ENCODE measurements around the gene SLCO3A1.

The SLCO3A1 gene

DNA sequence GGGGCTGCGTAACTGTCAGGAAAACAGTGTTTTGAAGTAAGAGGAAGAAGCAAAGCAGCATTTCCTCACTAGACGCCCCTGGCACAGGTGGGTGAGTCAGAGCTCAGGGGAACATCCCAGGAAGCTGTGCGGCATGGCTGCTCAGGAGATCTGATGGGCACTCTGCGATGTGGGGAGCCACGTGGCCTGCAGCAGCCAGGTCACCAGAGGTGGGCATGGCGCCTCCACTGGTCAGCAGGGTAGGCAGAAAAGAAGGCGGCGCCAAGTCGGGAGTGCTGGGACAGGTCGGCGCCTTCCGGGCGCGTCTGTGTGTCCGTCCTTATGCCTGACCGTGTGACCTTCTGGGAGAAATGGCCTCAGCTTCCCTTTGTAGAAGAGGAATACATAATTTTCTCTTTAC, 290.3 kb downstream of the SLCO3A1 start:
- DNase-seq, result no peak

DNA sequence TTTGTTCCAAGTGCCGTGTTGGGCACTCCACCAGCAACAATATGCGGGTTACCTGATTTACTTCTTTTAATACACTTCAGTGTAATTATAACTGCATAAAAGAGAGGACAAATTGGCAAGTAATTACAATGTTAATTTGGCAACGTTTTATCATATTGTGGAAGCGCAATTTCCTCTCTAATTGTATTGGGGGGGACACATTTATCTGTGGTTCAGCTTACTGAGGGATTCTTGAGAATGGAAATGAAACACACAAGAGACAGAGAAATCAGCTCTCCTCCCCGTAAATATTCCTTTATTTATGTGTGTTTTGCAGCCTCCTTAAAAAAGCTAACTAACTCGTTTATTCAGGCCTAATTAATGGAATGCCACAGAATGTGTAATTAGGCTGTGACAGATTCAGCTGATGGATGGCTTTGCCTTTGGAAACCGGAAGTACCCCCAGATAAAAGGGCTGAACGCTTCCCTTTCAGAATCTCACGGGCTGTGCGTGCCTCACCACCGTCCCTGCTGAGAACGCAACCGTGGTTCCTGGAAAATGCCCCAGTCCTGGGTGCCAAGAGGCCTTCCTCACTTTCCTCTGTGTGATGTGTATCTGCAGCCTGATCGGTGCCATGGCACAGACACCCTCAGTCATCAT, 293.1 kb downstream of the SLCO3A1 start:
- no peak for DNase-seq

DNA sequence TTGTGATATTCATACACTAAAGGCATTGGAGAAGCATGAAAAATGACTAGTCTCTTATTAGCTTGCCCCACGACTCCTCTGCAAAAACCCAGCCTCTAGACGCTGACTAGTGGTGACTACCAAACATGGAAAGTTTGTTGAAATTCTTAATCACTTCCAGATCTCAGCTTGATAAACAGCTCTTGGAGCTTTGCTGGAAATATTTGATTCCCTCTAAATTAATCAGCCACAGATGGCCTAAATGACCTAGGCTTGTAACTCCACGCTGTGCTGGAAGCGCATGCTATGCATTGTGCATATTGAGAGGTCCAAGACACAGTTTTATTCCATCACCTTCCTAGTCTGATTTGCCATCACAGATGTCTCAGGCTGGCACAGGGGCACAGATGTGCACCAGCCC, 295.5 kb downstream of the SLCO3A1 start:
- no peak for DNase-seq

DNA sequence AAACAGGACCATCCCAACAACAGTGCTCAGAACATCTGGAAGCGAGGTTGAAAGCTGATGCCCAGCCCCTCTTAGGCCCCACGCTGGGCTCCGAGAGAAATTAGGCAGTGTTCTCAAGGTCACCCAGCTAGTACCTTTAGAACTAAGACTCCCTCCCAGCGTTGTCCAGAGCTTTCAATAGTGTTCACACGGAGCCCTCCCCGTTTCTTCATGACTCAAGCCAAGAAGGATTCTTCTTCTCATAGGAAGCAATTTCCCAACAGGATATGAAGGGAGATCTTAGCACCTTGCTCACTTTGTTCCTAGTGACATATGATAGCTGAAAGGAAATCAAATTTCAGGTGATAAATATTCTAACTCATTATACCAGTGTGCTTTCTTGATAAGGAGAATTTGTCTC, 296.0 kb downstream of the SLCO3A1 start:
- DNase-seq, result no peak

DNA sequence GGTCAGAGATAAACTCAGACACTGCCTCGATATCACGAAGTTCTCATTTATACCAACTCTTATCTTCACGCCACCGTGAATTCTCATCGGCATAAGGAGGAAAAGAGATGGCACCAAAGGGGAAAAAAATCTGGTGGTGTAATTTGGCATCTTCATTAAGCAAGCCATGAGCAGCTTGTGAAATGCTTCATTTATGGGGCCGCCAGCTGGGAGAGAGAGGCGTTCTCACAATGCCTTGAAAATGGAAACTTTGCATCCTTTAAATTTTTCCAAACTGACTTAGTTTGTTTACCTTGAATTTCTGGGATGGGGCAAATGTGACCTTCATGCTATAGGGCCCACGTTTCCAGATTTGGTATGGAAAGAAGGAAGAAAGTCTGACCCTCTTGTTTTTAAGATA, 297.7 kb downstream of the SLCO3A1 start:
- no peak for DNase-seq

DNA sequence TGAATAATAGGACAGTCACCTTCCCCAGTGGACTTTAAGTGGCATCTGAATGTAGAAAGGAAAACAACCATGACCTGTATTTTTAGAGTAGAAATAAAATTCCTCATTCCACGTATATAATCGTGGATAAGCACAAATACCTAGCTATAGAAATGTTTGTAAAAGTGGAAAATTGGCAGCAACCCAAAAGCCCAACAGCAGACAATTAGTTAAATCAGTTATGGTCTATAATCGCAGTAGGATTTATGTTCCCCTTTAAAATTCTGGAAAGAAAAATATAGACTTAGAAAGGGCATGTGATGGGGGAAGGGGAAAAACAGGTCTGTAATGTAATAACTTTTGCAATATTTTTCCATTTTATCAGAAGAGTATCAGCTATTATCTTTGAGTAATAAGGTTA, 298.2 kb downstream of the SLCO3A1 start:
- DNase-seq, result no peak

DNA sequence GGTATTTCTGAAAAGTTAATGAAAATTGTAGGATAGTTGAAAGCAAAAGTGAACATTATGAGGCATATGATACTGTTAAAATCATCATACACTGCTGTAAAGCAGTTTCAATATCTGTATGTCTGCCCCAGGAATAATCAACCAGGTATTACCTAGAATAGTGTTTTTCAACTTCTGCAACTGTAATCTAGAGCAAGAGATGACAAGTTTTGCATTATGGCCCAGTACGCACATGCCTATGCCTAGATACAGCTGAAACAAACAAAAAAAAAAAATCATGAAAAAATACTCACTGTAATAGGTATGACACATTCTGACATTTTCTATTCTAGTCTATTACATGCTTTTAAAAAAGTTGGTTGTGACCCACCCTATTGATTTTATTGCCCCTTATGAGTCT, 299.5 kb downstream of the SLCO3A1 start:
- no peak for DNase-seq

DNA sequence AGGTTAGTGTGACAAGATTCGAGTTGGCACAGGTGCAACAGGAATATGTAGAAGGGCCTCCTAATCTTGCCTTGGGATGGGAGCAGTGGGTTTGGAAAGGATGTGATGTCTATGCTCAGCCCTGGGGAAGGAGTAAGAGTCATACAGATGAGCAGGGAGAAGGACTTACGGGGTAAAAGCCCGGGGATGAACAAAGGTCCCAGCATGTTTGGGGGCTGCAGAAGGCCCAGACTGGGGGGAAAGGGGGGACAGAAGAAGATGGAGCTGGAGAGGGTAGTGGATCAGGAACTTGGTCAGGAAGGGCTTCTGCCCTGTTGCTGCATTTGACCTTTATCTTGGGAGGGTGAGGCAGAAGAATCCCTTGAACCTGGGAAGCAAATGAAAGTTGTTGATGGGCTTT, 300.1 kb downstream of the SLCO3A1 start:
- no peak for DNase-seq

DNA sequence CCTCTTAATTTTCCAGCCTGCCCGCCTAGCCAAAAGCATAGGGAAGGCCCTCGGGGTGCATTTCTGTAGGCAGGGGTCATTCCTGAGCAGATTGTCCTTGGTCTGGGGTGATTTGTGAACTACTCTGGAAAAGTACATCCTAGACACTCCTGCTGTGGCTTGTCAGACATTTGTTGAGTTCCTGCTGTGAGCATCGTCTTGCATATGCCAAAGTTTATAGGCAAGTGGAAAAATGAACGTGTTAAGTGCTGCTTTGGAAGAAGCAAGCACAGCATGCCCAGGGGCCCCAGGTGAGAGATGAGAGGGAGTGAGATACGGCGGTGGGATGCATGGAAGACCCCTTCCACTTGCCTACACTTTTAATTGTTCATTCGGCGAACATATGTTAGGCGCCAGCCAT, 302.4 kb downstream of the SLCO3A1 start:
- DNase-seq, result no peak

DNA sequence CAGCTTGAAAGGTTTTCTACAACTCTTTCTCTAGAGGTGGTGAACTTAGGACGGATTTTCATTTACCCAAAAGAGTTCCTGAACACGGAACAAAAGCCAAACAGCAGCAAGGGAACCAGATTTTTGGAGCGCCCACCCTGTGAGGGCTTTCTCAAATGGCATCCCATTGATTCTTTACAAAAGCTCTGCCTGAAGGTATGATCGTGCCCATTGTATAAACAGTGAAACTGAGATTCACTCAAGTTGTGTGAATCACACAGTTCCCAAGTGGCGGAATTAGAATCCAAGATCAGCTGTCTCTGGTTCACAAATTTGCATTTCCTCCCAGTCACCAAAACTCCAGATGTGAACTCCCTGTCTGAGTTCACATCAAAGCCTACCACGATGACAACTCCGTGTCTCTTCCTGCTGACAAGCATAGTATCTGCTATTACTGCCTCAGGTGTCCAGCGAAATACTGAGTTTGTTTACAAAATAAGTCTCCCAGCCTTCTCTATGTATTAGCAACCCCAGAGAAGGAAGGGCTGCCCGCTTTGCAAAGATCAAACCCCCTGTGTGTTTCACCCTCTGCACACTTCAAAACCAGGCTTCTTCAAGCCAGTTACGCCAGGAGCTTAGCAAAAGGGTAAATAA, 304.3 kb downstream of the SLCO3A1 start:
- no peak for DNase-seq

DNA sequence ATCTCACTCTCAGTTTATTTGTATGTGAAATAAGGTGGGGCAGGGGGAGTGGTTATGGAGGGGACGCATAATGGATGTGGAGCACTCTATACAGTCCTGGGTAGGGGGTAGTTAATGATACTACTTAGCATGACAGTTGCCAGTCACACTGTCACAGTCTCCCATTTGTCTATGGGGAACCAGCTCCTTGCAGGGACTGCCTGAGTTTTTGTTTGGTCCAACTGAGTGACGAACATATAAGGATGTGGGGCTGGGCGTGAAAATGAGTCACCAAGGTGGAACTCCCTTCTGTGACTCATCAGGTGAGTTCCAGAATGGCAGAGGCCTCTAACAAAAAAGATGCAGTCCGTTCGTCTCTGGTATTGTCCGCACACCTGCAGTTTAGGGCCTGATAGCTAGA, 304.9 kb downstream of the SLCO3A1 start:
- no peak for DNase-seq

DNA sequence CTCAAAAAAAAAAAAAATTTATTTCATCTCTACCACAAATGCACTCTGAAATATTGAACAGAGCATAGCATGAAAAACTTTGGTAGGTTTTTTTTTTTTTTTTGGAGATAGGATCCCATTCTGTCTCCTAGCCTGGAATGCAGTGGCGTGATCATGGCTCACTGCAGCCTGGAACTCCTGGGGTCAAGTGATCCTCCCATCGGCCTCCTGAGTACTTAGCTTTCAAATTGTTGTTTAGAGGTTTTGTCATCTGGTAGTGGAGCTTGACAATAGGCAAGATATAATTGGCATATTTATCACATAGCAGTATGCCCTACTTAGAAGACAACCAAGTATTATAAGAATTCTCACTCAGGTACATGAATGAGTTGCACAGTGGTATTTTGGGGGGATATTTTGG, 306.0 kb downstream of the SLCO3A1 start:
- no peak for DNase-seq

DNA sequence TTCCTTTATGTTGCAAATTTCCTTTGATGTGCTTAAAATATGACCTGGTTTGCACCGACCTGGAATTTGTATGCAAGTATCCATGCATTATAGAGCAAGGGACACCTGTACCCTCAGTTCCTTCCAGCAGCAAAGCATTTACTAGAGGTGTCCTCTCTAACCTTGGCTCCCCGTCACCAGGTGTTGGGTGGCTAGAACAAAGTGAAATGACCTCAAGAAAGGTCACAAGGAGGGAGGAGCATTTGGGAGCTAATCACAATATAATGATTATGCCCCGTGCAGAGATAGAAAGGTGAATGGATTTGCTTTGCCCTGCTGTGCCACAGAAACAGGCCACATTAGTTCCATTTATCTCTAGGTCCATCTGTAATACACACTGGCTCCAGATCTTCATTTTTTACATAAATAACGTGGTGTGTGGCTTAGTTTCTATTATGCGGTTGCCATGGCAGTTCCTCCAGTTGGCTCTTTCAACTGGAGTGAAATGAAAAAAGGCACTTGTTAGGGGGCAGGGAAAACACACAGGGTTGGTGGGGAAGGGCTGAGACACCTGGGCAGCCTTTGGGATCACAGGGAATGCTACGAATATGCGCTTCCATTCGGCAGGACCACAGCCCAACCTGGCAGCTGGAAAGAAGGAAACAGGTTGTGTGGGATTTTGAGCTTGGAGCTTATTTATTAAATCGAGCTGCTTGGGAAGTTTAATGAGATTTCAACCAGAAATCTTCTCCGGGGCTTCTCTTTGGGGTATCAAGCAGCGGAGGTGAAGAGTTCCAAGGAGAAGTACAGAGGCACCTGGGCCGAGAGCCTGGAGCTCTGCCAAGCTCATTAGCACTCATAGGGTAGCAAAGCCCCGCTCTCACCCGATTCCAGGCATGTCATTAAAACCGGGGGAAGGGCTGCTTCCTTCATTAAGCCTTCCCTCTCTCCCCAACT, 306.7 kb downstream of the SLCO3A1 start:
- DNase-seq, result no peak

DNA sequence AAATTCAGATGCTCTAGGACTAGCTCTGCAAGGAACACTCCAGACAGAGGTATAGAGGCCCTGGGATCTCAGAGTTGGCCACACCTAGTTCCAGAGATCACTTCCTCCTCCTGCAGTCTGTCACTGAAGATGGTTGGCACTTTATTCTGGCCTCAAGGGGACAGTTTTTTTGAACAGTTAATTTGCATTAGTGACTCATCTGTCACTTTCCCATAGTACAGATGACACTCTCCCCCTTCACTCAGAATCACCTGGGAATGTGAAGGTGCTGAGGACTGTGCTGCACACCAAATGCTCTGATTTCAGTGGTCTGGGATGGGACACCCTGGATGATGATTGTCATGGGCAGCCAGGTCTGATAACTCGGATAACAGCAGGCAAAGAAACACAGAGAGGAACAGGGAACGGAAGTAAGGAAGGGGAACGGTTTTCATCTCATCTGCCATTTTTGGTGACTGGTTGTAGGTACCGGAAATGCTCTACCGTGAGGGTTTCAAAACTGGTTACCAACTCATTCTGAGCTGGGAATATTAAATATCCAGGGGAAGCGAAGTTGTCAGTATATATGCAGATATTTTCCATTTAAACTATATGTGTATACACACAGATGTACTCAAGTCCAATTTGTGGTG, 307.6 kb downstream of the SLCO3A1 start:
- no peak for DNase-seq

DNA sequence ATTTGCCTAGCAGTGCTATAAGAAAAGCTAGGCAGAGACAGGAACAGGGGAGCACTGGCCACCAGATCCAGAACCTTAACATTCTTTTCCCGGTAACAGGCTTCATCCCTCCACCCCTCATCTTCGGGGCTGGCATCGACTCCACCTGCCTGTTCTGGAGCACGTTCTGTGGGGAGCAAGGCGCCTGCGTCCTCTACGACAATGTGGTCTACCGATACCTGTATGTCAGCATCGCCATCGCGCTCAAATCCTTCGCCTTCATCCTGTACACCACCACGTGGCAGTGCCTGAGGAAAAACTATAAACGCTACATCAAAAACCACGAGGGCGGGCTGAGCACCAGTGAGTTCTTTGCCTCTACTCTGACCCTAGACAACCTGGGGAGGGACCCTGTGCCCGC, 309.1 kb downstream of the SLCO3A1 start:
- no peak for DNase-seq

DNA sequence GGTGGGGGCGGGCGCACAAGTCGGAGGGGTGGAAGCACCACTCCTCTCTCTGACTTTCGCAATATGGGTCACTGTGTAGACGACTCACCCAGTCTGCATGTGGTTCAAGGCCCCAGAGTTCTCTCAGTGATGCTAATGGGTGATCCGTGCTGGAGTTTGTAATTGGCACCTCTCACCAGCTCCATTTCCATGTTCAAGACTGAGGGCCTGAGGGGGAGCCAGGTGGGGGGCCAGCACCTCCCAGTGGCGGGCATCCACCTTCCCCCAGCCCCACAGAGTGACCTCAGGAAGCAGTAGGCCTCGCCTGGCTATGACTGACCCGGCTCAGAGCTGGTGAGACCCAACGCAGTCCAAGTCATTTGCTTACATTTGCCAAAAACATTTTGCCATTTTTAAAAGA, 310.1 kb downstream of the SLCO3A1 start:
- DNase-seq, result no peak

DNA sequence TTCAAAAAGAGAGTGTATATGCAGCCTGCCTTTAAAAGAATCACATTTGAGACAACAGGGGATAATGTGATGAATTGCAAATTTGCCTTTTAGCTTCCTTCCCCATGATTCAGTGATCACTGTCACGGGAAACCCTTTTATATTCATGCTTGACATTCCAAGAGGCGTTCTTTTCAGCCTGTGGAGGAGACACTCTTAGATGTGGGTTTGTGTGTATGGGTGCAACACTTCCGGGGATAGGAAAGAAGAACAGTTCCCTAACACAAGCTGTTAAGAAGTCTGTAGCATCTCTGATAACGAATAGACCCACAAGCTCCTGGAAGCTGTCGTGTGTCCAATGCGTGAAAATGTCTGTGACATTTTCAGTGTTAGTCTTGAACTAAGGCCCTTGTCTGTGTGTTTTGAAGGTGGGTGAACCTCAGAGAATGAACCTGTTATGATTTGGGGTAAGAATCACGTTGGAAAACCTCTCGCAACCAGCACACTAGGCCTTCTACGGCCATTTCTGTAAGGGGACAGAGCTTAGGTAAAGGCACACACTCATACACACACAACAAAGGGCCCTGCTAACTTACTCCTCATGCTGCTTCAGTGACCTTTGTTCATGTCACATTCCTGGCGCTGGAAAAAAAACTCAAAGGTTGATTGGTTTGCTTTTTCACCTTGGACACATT, 311.0 kb downstream of the SLCO3A1 start:
- no peak for DNase-seq

DNA sequence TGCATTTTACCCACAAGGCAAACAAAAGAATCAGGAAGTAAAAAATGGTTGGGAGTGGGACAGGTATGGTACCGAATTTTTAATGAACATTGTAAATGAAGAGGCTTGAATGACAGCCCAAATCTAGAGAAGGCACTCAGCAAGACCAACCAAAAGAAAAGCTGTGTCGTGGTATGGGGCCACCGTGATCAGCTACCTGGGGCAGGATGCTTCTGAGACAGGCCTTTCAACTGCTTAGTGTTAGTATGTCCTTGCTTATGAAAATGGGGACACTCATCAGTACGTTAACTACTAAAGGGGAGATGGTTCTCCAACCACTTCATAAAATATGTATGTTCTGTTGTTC, 311.5 kb downstream of the SLCO3A1 start:
- no peak for DNase-seq

DNA sequence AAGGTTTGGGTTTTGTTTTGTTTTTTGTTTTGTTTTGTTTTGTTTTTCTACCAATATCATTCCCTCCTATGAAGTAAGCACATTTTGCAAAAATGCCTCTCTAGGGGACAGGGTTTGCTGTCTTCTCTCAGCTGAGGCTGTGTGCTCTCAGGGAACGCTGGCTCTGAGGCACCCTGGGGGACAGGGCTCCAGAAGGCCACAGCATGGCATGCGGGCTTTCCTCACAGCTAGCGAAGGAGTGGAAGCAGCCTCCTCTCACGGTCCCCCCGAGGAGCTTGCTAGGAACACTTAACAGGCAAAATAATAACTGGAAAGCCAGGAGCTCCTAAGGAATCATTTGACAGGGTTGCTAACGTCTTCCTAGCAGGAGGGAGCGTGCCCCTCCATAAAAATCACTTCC, 312.5 kb downstream of the SLCO3A1 start:
- no peak for DNase-seq

DNA sequence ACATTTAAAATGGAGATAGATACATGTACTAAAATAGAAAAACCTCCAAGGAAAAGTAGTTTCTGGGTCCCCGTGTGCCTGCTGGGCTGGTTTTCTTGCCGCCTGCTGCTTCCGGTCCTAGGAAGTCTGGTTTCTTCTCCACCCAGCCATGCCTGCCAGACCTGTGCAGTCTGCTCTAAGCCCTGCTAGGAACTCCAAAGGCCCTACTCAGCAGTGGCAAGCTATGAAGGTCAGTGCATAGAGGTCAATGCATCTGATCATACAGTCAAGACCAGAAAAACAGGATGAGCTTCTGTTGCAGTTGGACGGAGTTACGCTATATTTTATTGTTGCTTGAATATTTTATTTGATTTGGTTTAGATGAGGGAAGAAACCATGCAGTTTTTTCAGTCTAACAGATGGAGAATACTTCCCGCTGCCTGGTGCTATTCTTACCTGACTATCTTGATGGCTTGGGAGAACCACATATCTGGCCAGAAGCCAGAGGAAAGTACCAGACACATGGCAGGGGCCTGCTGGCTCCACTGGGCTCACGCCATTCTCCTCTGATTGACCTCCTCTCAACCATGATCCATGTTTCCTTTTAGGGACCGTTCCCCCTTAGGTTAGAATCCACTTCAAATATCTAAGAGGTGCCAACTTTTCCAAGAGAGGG, 313.4 kb downstream of the SLCO3A1 start:
- no peak for DNase-seq

DNA sequence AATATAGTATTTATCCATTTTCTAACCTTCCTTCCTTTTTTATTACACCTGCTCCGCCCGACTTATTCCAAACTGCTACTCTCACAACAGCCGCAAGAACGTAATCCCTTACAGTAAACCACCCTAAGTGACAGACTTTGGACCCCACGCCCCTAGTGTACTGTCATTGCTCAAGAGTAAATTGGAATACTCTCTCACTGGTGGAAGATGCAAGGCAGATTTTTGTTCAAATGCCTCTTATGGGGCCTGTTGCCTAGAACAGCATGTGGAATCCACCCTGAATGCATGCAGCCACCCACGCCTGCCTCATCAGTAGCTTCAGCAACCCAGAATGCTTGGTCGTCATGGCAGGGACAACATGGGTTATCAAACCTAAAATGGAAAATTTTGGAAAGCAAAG, 313.9 kb downstream of the SLCO3A1 start:
- no peak for DNase-seq

DNA sequence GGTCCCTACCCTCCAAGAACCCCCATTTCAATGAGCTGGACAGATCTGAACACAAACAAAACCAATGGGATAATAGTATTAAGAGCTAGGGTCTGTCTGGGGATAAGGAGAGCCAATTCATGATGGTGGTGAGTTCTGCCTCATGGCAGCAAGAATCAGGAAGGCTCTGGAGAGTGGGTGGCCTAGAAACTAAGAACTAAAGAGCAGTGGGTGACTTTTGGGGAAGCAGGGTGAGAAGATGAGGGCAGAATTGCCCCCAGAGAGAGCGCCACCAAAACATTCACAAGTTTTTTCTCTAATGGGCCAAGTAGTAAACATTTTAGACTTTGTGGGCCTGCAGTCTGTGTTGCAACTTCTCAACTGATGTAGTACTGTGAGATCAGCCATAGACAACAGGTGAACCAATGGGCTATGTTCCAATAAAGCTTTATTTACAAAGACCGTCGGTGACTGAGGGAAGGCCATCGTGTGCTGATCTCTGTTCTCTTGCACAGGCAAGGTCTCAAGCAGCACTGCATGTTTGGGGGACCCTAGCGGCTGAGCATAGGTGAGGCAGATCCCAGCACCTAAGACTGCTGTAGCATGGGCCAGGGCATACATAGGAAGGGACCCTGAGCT, 314.7 kb downstream of the SLCO3A1 start:
- DNase-seq, result no peak
